Coronary artery (tissue), 2 donors: ENCODE data around the gene PFDN4.

ENCODE experiments used
- DNase-seq: peaks from one replicate; pipeline ENCODE4 v3.0.0-alpha.2; 2017; ENCODE audit warnings: low spot score
- H3K27ac ChIP-seq, 2 donors: fragments of 200-600 bp; sonication (generic); one replicate each; pipeline ENCODE4 v1.5.1; 2016 to 2019
- H3K4me3 ChIP-seq: fragments of 200-600 bp; sonication (generic); 2 replicates; pipeline ENCODE4 v1.5.1; 2016; ENCODE audit warnings: mild to moderate bottlenecking, moderate library complexity
- TF ChIP-seq, protein P1 (sequence below): fragments of 200-600 bp; sonication (generic); IDR thresholded peaks from one replicate; pipeline ENCODE4 v1.5.1; 2019; ENCODE audit warnings: antibody characterized with exemption

Gene PFDN4

DNA sequence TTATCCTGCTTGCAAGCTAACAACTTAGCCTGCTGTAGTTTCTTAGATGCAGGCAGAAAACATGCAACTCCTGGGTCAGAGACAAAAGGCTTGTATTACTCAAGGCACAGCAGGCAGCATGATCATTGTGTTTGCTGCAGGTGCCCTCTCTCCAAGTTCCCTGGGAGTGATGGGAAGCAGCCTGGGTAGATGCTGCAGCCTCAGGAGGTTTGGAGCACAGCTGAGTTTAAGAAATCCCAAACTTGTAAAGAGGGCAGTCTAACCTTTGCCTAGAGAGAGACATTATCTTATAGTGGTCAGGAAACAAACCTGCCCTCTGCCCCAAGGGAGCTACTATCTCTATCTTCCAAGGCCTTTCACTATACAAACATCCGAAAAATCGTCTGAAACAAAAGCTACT lies 61.1 kb downstream of the PFDN4 start:
- DNase-seq: no peak
- Histone ChIP-seq H3K4me3 (no peak overlapping the region), H3K27ac (no peak overlapping the region)
- TF ChIP-seq, protein P1, sequence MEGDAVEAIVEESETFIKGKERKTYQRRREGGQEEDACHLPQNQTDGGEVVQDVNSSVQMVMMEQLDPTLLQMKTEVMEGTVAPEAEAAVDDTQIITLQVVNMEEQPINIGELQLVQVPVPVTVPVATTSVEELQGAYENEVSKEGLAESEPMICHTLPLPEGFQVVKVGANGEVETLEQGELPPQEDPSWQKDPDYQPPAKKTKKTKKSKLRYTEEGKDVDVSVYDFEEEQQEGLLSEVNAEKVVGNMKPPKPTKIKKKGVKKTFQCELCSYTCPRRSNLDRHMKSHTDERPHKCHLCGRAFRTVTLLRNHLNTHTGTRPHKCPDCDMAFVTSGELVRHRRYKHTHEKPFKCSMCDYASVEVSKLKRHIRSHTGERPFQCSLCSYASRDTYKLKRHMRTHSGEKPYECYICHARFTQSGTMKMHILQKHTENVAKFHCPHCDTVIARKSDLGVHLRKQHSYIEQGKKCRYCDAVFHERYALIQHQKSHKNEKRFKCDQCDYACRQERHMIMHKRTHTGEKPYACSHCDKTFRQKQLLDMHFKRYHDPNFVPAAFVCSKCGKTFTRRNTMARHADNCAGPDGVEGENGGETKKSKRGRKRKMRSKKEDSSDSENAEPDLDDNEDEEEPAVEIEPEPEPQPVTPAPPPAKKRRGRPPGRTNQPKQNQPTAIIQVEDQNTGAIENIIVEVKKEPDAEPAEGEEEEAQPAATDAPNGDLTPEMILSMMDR: no peak
